Endothelial cell (in vitro differentiated cells): ENCODE data around the gene ZSWIM7. TPM values are rescaled to one million over a fixed set of nuclear protein-coding genes. Genes with fewer than 3 reads are reported as not detected.

Experiments
- DNase-seq: peaks from one replicate; pipeline ENCODE4 v3.0.0; 2021; ENCODE audit warnings: low spot score
- H3K27ac Mint-ChIP-seq: one replicate; pipeline ENCODE4 v1.8.0; 2021; ENCODE audit warnings: mixed read lengths, inconsistent platforms; ENCODE audit not compliant: unreplicated experiment
- H3K27me3 Mint-ChIP-seq: one replicate; pipeline ENCODE4 v1.8.0; 2021; ENCODE audit warnings: mild to moderate bottlenecking, moderate library complexity, mixed read lengths, inconsistent platforms; ENCODE audit not compliant: unreplicated experiment
- H3K36me3 Mint-ChIP-seq: one replicate; pipeline ENCODE4 v1.8.0; 2021; ENCODE audit warnings: mild to moderate bottlenecking, low read depth, mixed read lengths, inconsistent platforms; ENCODE audit not compliant: unreplicated experiment
- H3K4me1 Mint-ChIP-seq: one replicate; pipeline ENCODE4 v1.8.0; 2021; ENCODE audit warnings: mild to moderate bottlenecking, mixed read lengths, inconsistent platforms; ENCODE audit not compliant: unreplicated experiment
- H3K4me3 Mint-ChIP-seq: one replicate; pipeline ENCODE4 v1.8.0; 2021; ENCODE audit warnings: mild to moderate bottlenecking, mixed read lengths, inconsistent platforms; ENCODE audit not compliant: unreplicated experiment
- H3K9me3 Mint-ChIP-seq: one replicate; pipeline ENCODE4 v1.8.0; 2021; ENCODE audit warnings: mixed read lengths, inconsistent platforms; ENCODE audit not compliant: unreplicated experiment
- CTCF ChIP-seq: fragments of 200-600 bp; sonication (generic); IDR thresholded peaks from one replicate; pipeline ENCODE4 v1.5.0; 2021; ENCODE audit warnings: antibody characterized with exemption; ENCODE audit not compliant: unreplicated experiment
- total RNA-seq: library from RNA; stranded (reverse); fragmentation: NEBNext Ultra II Directional; extraction: Animal tissue kit (Norgen Biotek cat#: 25700); gene quantifications from one replicate; pipeline ENCODE4 v1.2.1, GENCODE V29; 2021; ENCODE audit not compliant: unreplicated experiment

The ZSWIM7 gene
- total RNA-seq, 1 donor from 2014 or later: 39.4 TPM

- Mint-ChIP-seq H3K27me3 (peaks cover 24% of the 10 kb centered on the region), H3K36me3 (peaks cover 14% of the 10 kb centered on the region), H3K27ac (no peak overlapping the region), H3K4me1 (peaks cover 36% of the 10 kb centered on the region), H3K9me3 (no peaks in the 10 kb centered on the region), H3K4me3 (peak overlapping the region; percentile 89)
- TF ChIP-seq CTCF: no peak
- DNase-seq: peak; percentile 21
These were observed 53.8 kb downstream of the ZSWIM7 start for GRCh38 chr17:15945527-15946191.

- peak within 1 kb of the TSS; percentile 89 for H3K4me3 Mint-ChIP-seq
- H3K36me3 Mint-ChIP-seq: peaks cover 11% of the 10 kb centered on the region
- H3K27me3 Mint-ChIP-seq: peaks cover 24% of the 10 kb centered on the region
- peak within 1 kb of the TSS; percentile 65 for H3K27ac Mint-ChIP-seq
- H3K9me3 Mint-ChIP-seq: no peaks in the 10 kb centered on the region
- DNase-seq: peak; percentile 84
- peaks cover 36% of the 10 kb centered on the region for H3K4me1 Mint-ChIP-seq
- peak; percentile 55 for TF ChIP-seq CTCF
These were observed 54.6 kb downstream of the ZSWIM7 start, which contains the start of gene ADORA2B for GRCh38 chr17:15944759-15945526. ADORA2B (plus strand) TSS chr17:15945130; CDS start chr17:15945249, 119 bp downstream.

- H3K4me3 Mint-ChIP-seq: peak overlapping the region; percentile 77
- peaks cover 11% of the 10 kb centered on the region for H3K36me3 Mint-ChIP-seq
- peak overlapping the region; percentile 65 for H3K27ac Mint-ChIP-seq
- no peak for TF ChIP-seq CTCF
- peak; percentile 53 for DNase-seq
- peaks cover 36% of the 10 kb centered on the region for H3K4me1 Mint-ChIP-seq
- no peaks in the 10 kb centered on the region for H3K9me3 Mint-ChIP-seq
- H3K27me3 Mint-ChIP-seq: peaks cover 24% of the 10 kb centered on the region
These were observed 55.3 kb downstream of the ZSWIM7 start for GRCh38 chr17:15943971-15944758.

- no peak for TF ChIP-seq CTCF
- H3K27me3 Mint-ChIP-seq: peaks cover 21% of the 10 kb centered on the region
- peaks cover 11% of the 10 kb centered on the region for H3K36me3 Mint-ChIP-seq
- H3K4me1 Mint-ChIP-seq: peaks cover 35% of the 10 kb centered on the region
- H3K4me3 Mint-ChIP-seq: no peak overlapping the region
- H3K9me3 Mint-ChIP-seq: no peaks in the 10 kb centered on the region
- peak overlapping the region; percentile 36 for H3K27ac Mint-ChIP-seq
- DNase-seq: no peak
These were observed 57.2 kb downstream of the ZSWIM7 start for GRCh38 chr17:15942207-15942833.
